GM23338 (cell line): Measurements from ENCODE around the gene IL12B. TPM values are rescaled to one million over a fixed set of nuclear protein-coding genes. Genes with fewer than 3 reads are reported as not detected.

Experiments used
- ATAC-seq: fragments of 200-7000 bp; cut with Tn5 transposase; 3 replicates; pipeline ENCODE4 v1.9.1; 2020
- DNase-seq: peaks from one replicate; pipeline ENCODE4 v3.0.0-alpha.2; 2015; ENCODE audit warnings: low spot score
- H2AFZ ChIP-seq: fragments of 200-600 bp; sonication (generic); 2 replicates; pipeline ENCODE4 v1.8.0; 2016; ENCODE audit warnings: antibody characterized with exemption, mild to moderate bottlenecking, moderate library complexity
- H3F3A ChIP-seq: fragments of 200-600 bp; sonication (generic); replicated peaks from 2 replicates; pipeline ENCODE4 v1.8.0; 2017; ENCODE audit warnings: antibody characterized with exemption, mixed run types, low read depth
- H3K27ac ChIP-seq: fragments of 200-600 bp; sonication (generic); 2 replicates; pipeline ENCODE4 v1.6.1; 2016; ENCODE audit warnings: low read depth
- H3K27me3 ChIP-seq: fragments of 200-600 bp; sonication (generic); 2 replicates; pipeline ENCODE4 v1.8.0; 2016; ENCODE audit warnings: mild to moderate bottlenecking, mixed run types, moderate library complexity; ENCODE audit not compliant: insufficient read depth
- H3K36me3 ChIP-seq: fragments of 200-600 bp; sonication (generic); 2 replicates; pipeline ENCODE4 v1.8.0; 2016; ENCODE audit warnings: mild to moderate bottlenecking; ENCODE audit not compliant: insufficient read depth
- H3K4me1 ChIP-seq: fragments of 200-600 bp; sonication (generic); 2 replicates; pipeline ENCODE4 v1.8.0; 2016; ENCODE audit warnings: mild to moderate bottlenecking, moderate library complexity; ENCODE audit not compliant: insufficient read depth
- H3K4me2 ChIP-seq: fragments of 200-600 bp; sonication (generic); 2 replicates; pipeline ENCODE4 v1.7.1; 2017; ENCODE audit warnings: mixed run types
- H3K4me3 ChIP-seq: fragments of 200-600 bp; sonication (generic); 2 replicates; pipeline ENCODE4 v1.6.1; 2016; ENCODE audit warnings: mixed run types
- H3K79me2 ChIP-seq: fragments of 200-600 bp; sonication (generic); replicated peaks from 2 replicates; pipeline ENCODE4 v1.8.0; 2017; ENCODE audit warnings: mild to moderate bottlenecking; ENCODE audit not compliant: insufficient read depth
- H3K9me2 ChIP-seq: fragments of 200-600 bp; sonication (generic); 2 replicates; pipeline ENCODE4 v1.8.0; 2017; ENCODE audit not compliant: insufficient read depth
- H4K20me1 ChIP-seq: fragments of 200-600 bp; sonication (generic); replicated peaks from 2 replicates; pipeline ENCODE4 v1.8.0; 2017; ENCODE audit warnings: mild to moderate bottlenecking; ENCODE audit not compliant: insufficient read depth
- H3K27ac Mint-ChIP-seq: 2 replicates; pipeline ENCODE4 v1.8.0; 2020; ENCODE audit warnings: inconsistent platforms, mild to moderate bottlenecking, moderate library complexity, mixed read lengths
- H3K27me3 Mint-ChIP-seq: 3 replicates; pipeline ENCODE4 v1.8.0; 2022; ENCODE audit warnings: low read depth, mild to moderate bottlenecking, moderate library complexity, mixed read lengths, inconsistent platforms; ENCODE audit not compliant: insufficient read depth, poor library complexity
- H3K36me3 Mint-ChIP-seq: 3 replicates; pipeline ENCODE4 v1.8.0; 2021; ENCODE audit warnings: low read depth, mild to moderate bottlenecking, inconsistent platforms, moderate library complexity, mixed read lengths
- H3K4me1 Mint-ChIP-seq: 3 replicates; pipeline ENCODE4 v1.8.0; 2020; ENCODE audit warnings: mild to moderate bottlenecking, inconsistent platforms, mixed read lengths
- H3K4me3 Mint-ChIP-seq: 3 replicates; pipeline ENCODE4 v1.8.0; 2021; ENCODE audit warnings: moderate library complexity, mild to moderate bottlenecking, inconsistent platforms, mixed read lengths
- H3K9me3 Mint-ChIP-seq: 3 replicates; pipeline ENCODE4 v1.8.0; 2020; ENCODE audit warnings: moderate library complexity, mild to moderate bottlenecking, inconsistent platforms, mixed read lengths
- CREB1 ChIP-seq: fragments of 250-450 bp; sonication (Bioruptor Pico); IDR thresholded peaks from 2 replicates; pipeline ENCODE4 v1.5.0; 2020; ENCODE audit warnings: low read depth, mild to moderate bottlenecking, moderate library complexity
- CTCF ChIP-seq, 2 experiments: fragments of 200-600 bp in 1 of 2; sonication (generic) in 1 of 2; conservative IDR thresholded peaks; 2 replicates each; pipeline versions ENCODE4 v1.5.1 to v1.6.1; 2016 to 2017; ENCODE audit warnings: antibody characterized with exemption in 2 of 2, low read depth in 2 of 2, mild to moderate bottlenecking in 2 of 2, moderate library complexity in 1 of 2
- ETS1 ChIP-seq: IDR thresholded peaks from 2 replicates; pipeline ENCODE4 v1.6.1; 2016; ENCODE audit warnings: antibody characterized with exemption
- EZH2 ChIP-seq: fragments of 200-600 bp; sonication (generic); IDR thresholded peaks from one replicate; pipeline ENCODE4 v1.8.0; 2017; ENCODE audit warnings: antibody characterized with exemption, mild to moderate bottlenecking, low read depth; ENCODE audit not compliant: unreplicated experiment
- EZH2phosphoT487 ChIP-seq: fragments of 200-600 bp; sonication (generic); IDR thresholded peaks from one replicate; pipeline ENCODE4 v1.8.1; 2018; ENCODE audit warnings: antibody characterized with exemption; ENCODE audit not compliant: unreplicated experiment
- NANOG ChIP-seq: IDR thresholded peaks from 2 replicates; pipeline ENCODE4 v1.6.1; 2016; ENCODE audit warnings: antibody characterized with exemption, borderline replicate concordance
- POLR2AphosphoS5 ChIP-seq: IDR thresholded peaks from 2 replicates; pipeline ENCODE4 v1.6.1; 2016; ENCODE audit warnings: antibody characterized with exemption, low read depth
- REST ChIP-seq: IDR thresholded peaks from one replicate; pipeline ENCODE4 v1.6.1; 2018; ENCODE audit warnings: antibody characterized with exemption; ENCODE audit not compliant: unreplicated experiment
- STAT1 ChIP-seq: IDR thresholded peaks from one replicate; pipeline ENCODE4 v1.6.1; 2016; ENCODE audit warnings: antibody characterized with exemption; ENCODE audit not compliant: unreplicated experiment
- ZNF114 ChIP-seq: fragments of 250-450 bp; sonication (Bioruptor Pico); IDR thresholded peaks from 2 replicates; pipeline ENCODE4 v1.5.0; 2020; ENCODE audit warnings: mild to moderate bottlenecking, moderate library complexity
- ZNF331 ChIP-seq: fragments of 250-450 bp; sonication (Bioruptor Pico); IDR thresholded peaks from 2 replicates; pipeline ENCODE4 v1.5.0; 2020; ENCODE audit warnings: low read depth, mild to moderate bottlenecking, moderate library complexity
- ZNF462 ChIP-seq: fragments of 250-450 bp; sonication (Bioruptor Pico); IDR thresholded peaks from 2 replicates; pipeline ENCODE4 v1.5.0; 2020; ENCODE audit warnings: mild to moderate bottlenecking, moderate library complexity
- polyA plus RNA-seq: library from polyadenylated mRNA; unstranded; fragments of >200 nt; fragmentation: Nextera tagmentation; extraction: Ambion mirVana; gene quantifications from 2 replicates; pipeline ENCODE4 v1.2.1, GENCODE V29; 2016
- total RNA-seq: library from RNA; depleted of rRNA; stranded (reverse); fragments of >200 nt; shearing (Covaris generic); gene quantifications from 2 replicates; pipeline ENCODE4 v1.2.3, GENCODE V29; 2014

The IL12B gene
- total and polyA plus RNA-seq, 2 experiments from 2014 or later = not detected

GRCh38 chr5:159318448-159318847, 11.8 kb downstream of the IL12B start:
- Histone ChIP-seq H3K4me2 (no peak overlapping the region), H3K79me2 (no peaks in the 10 kb centered on the region), H2AFZ (no peak overlapping the region), H4K20me1 (no peaks in the 10 kb centered on the region), H3K9me2 (no peaks in the 10 kb centered on the region), H3F3A (no peaks in the 10 kb centered on the region), H3K27me3 (no peaks in the 10 kb centered on the region), H3K4me3 (no peak overlapping the region), H3K27ac (no peak overlapping the region), H3K36me3 (no peaks in the 10 kb centered on the region), H3K4me1 (no peaks in the 10 kb centered on the region)
- ATAC-seq (no peak), DNase-seq (no peak)
- no peak overlapping the region for H3K4me3 Mint-ChIP-seq
- H3K9me3 Mint-ChIP-seq = no peaks in the 10 kb centered on the region
- H3K27me3 Mint-ChIP-seq = peaks cover 2% of the 10 kb centered on the region
- H3K27ac Mint-ChIP-seq = no peak overlapping the region
- no peak for TF ChIP-seq CREB1
- no peak for TF ChIP-seq STAT1
- no peak for TF ChIP-seq ZNF462
- TF ChIP-seq ZNF331 = no peak
- no peak for TF ChIP-seq EZH2
- no peak for TF ChIP-seq ZNF114 (CRISPR knock-in tag)
- TF ChIP-seq REST = no peak
- TF ChIP-seq NANOG = no peak
- no peak for TF ChIP-seq CTCF (conservative IDR thresholded peaks at IDR 0.05; ENCODE audit: low read depth in 2 of 2)
- no peak for TF ChIP-seq EZH2phosphoT487
- TF ChIP-seq ETS1 = no peak
- no peak for TF ChIP-seq POLR2AphosphoS5
- peaks cover 4% of the 10 kb centered on the region; the same call in 2 of the 3 replicates for H3K4me1 Mint-ChIP-seq
- H3K36me3 Mint-ChIP-seq = no peaks in the 10 kb centered on the region
